ENCODE measurements around the gene DIP2A. TPM values are rescaled to one million over a fixed set of nuclear protein-coding genes. Genes with fewer than 3 reads are reported as not detected.

DIP2A gene
- total RNA-seq, 1 experiment from 2014 or later: 22.9 TPM

- Histone ChIP-seq H3K4me3 (ENCODE audit: low read depth in 2 of 2, low read length in 2 of 2) (no peak overlapping the region), H3K27ac (ENCODE audit: low read length) (no peak overlapping the region), H3K27me3 (ENCODE audit: control insufficient read depth, insufficient read depth, low read length) (no peaks in the 10 kb centered on the region), H3K36me3 (ENCODE audit: control insufficient read depth, insufficient read depth, low read length) (no peaks in the 10 kb centered on the region), H3K9me3 (ENCODE audit: control insufficient read depth, insufficient read depth, low read depth, low read length) (no peaks in the 10 kb centered on the region), H3K4me1 (ENCODE audit: control insufficient read depth, insufficient read depth, low read length) (no peaks in the 10 kb centered on the region)
- intact Hi-C loops (cut with micrococcal nuclease; ENCODE audit: unreplicated experiment) (no loop called here), in situ Hi-C loops (cut with HindIII; ENCODE audit: low pct_unique_long_range_greater_than_20kb, low sequenced_read_pairs) (no loop called here)
- ATAC-seq: no peak
- no peak for TF ChIP-seq SIN3A (IDR thresholded peaks at IDR 0.05; ENCODE audit: borderline replicate concordance, insufficient read depth, low read depth, low read length)
- TF ChIP-seq REST (IDR thresholded peaks at IDR 0.05; ENCODE audit: insufficient read depth in 1 of 2, low read depth in 2 of 2, low read length in 1 of 2): no peak
- no peak for TF ChIP-seq CTCF (IDR thresholded peaks at IDR 0.05)
- no peak for TF ChIP-seq TCF7L2 (IDR thresholded peaks at IDR 0.05; ENCODE audit: low read depth, low read length)
- no peak for TF ChIP-seq POLR2AphosphoS5 (IDR thresholded peaks at IDR 0.05; ENCODE audit: low read depth, low read length)
- CTCF ChIA-PET: no interaction called here
- POLR2A ChIA-PET: no interaction called here
- no TSS peak for BruUV-seq (replicated peaks)
- no peak for DNase-seq (ENCODE audit: low read depth, low spot score)
These were observed 148.9 kb downstream of the DIP2A start for GRCh38 chr21:46607636-46608035.

GRCh38 chr21:46608672-46609111, 150.0 kb downstream of the DIP2A start:
- TF ChIP-seq REST (IDR thresholded peaks at IDR 0.05; ENCODE audit: insufficient read depth in 1 of 2, low read depth in 2 of 2, low read length in 1 of 2) (no peak), SIN3A (IDR thresholded peaks at IDR 0.05; ENCODE audit: borderline replicate concordance, insufficient read depth, low read depth, low read length) (no peak), TCF7L2 (IDR thresholded peaks at IDR 0.05; ENCODE audit: low read depth, low read length) (no peak), CTCF (IDR thresholded peaks at IDR 0.05) (no peak), POLR2AphosphoS5 (IDR thresholded peaks at IDR 0.05; ENCODE audit: low read depth, low read length) (no peak)
- DNase-seq (ENCODE audit: low read depth, low spot score): no peak
- Histone ChIP-seq H3K27ac (ENCODE audit: low read length) (no peak overlapping the region), H3K27me3 (ENCODE audit: control insufficient read depth, insufficient read depth, low read length) (no peaks in the 10 kb centered on the region), H3K4me3 (ENCODE audit: low read depth in 2 of 2, low read length in 2 of 2) (no peak overlapping the region), H3K36me3 (ENCODE audit: control insufficient read depth, insufficient read depth, low read length) (no peaks in the 10 kb centered on the region), H3K9me3 (ENCODE audit: control insufficient read depth, insufficient read depth, low read depth, low read length) (no peaks in the 10 kb centered on the region), H3K4me1 (ENCODE audit: control insufficient read depth, insufficient read depth, low read length) (no peaks in the 10 kb centered on the region)
- in situ Hi-C loops (cut with HindIII; ENCODE audit: low pct_unique_long_range_greater_than_20kb, low sequenced_read_pairs): no loop called here
- ChIA-PET POLR2A (no interaction called here), CTCF (no interaction called here)
- BruUV-seq (replicated peaks): no TSS peak
- intact Hi-C loops (cut with micrococcal nuclease; ENCODE audit: unreplicated experiment): no loop called here
- ATAC-seq: no peak
